Muscle layer of duodenum (tissue), 2 donors: Measurements from ENCODE around the gene NR6A1.

ENCODE experiments used
- H3K27ac ChIP-seq: one replicate; pipeline ENCODE4 v1.7.0; 2013; ENCODE audit warnings: mild to moderate bottlenecking, low read length
- H3K27me3 ChIP-seq: one replicate; pipeline ENCODE4 v1.7.0; 2013; ENCODE audit warnings: low read depth, mild to moderate bottlenecking, control low read depth, low read length
- H3K36me3 ChIP-seq, 2 donors: one replicate each; pipeline ENCODE4 v1.7.0; 2013; ENCODE audit warnings: low read length in 2 of 2, control low read depth in 1 of 2, mild to moderate bottlenecking in 1 of 2; ENCODE audit not compliant: insufficient read depth in 2 of 2, control insufficient read depth in 1 of 2
- H3K4me1 ChIP-seq, 2 donors: one replicate each; pipeline ENCODE4 v1.7.0; 2013; ENCODE audit warnings: low read length in 2 of 2, mild to moderate bottlenecking in 2 of 2, control low read depth in 1 of 2, moderate library complexity in 1 of 2; ENCODE audit not compliant: insufficient read depth in 2 of 2, control insufficient read depth in 1 of 2
- H3K4me3 ChIP-seq, 2 donors: one replicate each; pipeline ENCODE4 v1.7.0; 2013; ENCODE audit warnings: low read length in 2 of 2, low read depth in 1 of 2, mild to moderate bottlenecking in 1 of 2
- H3K9me3 ChIP-seq, 2 donors: one replicate each; pipeline ENCODE4 v1.7.0; 2013; ENCODE audit warnings: low read length in 2 of 2, control low read depth in 1 of 2, mild to moderate bottlenecking in 1 of 2; ENCODE audit not compliant: control insufficient read depth in 1 of 2
- donor health status: healthy.

The NR6A1 gene

GRCh38 chr9:124675261-124676158 is 95.6 kb downstream of the NR6A1 start:
- no peaks in the 10 kb centered on the region for H3K9me3 ChIP-seq
- H3K36me3 ChIP-seq, result no peaks in the 10 kb centered on the region
- H3K4me3 ChIP-seq, result no peak overlapping the region
- H3K4me1 ChIP-seq, result peaks cover 6 to 15% of the 10 kb centered on the region in 2 donors
- no peaks in the 10 kb centered on the region for H3K27me3 ChIP-seq
- H3K27ac ChIP-seq, result no peak overlapping the region

- H3K4me1 ChIP-seq, result peaks cover 6 to 15% of the 10 kb centered on the region in 2 donors
- no peak overlapping the region for H3K27ac ChIP-seq
- no peaks in the 10 kb centered on the region for H3K27me3 ChIP-seq
- H3K9me3 ChIP-seq, result no peaks in the 10 kb centered on the region
- H3K36me3 ChIP-seq, result no peaks in the 10 kb centered on the region
- no peak overlapping the region for H3K4me3 ChIP-seq
Measured at GRCh38 chr9:124674651-124675050, 96.5 kb downstream of the NR6A1 start.

GRCh38 chr9:124673063-124673462 is 98.0 kb downstream of the NR6A1 start:
- H3K36me3 ChIP-seq, result no peaks in the 10 kb centered on the region
- peaks cover 6 to 15% of the 10 kb centered on the region in 2 donors for H3K4me1 ChIP-seq
- H3K27me3 ChIP-seq, result no peaks in the 10 kb centered on the region
- no peak overlapping the region for H3K27ac ChIP-seq
- no peaks in the 10 kb centered on the region for H3K9me3 ChIP-seq
- no peak overlapping the region for H3K4me3 ChIP-seq

- H3K9me3 ChIP-seq, result no peaks in the 10 kb centered on the region
- no peak overlapping the region for H3K27ac ChIP-seq
- H3K27me3 ChIP-seq, result no peaks in the 10 kb centered on the region
- H3K4me1 ChIP-seq, result peaks cover 6 to 11% of the 10 kb centered on the region in 2 donors
- no peaks in the 10 kb centered on the region for H3K36me3 ChIP-seq
- H3K4me3 ChIP-seq, result no peak overlapping the region
Measured at GRCh38 chr9:124671861-124672260, 99.2 kb downstream of the NR6A1 start.

- Histone ChIP-seq H3K4me3 (no peak overlapping the region), H3K27ac (no peak overlapping the region), H3K4me1 (no peaks in the 10 kb centered on the region), H3K27me3 (no peaks in the 10 kb centered on the region), H3K36me3 (no peaks in the 10 kb centered on the region), H3K9me3 (no peaks in the 10 kb centered on the region)
Measured at GRCh38 chr9:124666642-124667041, 104.5 kb downstream of the NR6A1 start.

DNA sequence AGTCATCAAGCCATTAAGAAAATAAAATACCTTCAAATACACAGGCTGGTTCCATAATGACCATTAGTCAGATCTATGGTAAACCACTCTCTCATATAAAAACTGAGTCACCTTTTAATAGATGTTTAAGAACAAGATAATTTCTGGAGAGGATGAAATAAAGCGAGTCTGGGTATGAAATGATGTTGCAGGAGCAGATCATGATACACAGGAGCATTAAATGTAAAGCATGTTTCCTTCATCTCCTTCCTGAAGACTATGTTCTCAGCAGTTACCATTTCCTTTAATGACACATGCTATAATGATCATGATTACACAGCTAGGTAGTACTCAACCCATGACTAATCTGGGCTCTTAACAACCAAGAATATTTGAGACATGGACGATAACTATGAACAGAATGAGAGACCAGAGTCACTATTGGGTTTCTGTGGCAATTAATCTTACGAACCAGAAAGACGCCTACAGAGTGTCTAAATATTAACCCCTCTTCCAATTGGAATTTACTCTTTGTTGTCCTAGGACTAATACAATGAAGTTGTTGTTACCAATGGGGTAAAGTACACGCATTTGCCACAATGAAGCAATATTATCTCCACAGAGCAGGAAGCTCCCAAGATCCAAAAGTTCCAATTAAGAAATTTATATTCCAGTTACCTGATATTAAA is 105.6 kb downstream of the NR6A1 start:
- Histone ChIP-seq H3K4me1 (no peaks in the 10 kb centered on the region), H3K36me3 (no peaks in the 10 kb centered on the region), H3K27me3 (no peaks in the 10 kb centered on the region), H3K27ac (no peak overlapping the region), H3K4me3 (no peak overlapping the region), H3K9me3 (no peaks in the 10 kb centered on the region)

GRCh38 chr9:124664143-124664542 is 107.0 kb downstream of the NR6A1 start:
- Histone ChIP-seq H3K27ac (no peak overlapping the region), H3K4me1 (peaks cover 4 to 10% of the 10 kb centered on the region in 2 donors), H3K9me3 (no peaks in the 10 kb centered on the region), H3K36me3 (no peaks in the 10 kb centered on the region), H3K4me3 (no peak overlapping the region), H3K27me3 (no peaks in the 10 kb centered on the region)

GRCh38 chr9:124663046-124663961 is 107.8 kb downstream of the NR6A1 start:
- Histone ChIP-seq H3K9me3 (no peaks in the 10 kb centered on the region), H3K36me3 (no peaks in the 10 kb centered on the region), H3K27me3 (no peaks in the 10 kb centered on the region), H3K4me3 (no peak overlapping the region), H3K4me1 (peaks cover 4 to 10% of the 10 kb centered on the region in 2 donors), H3K27ac (no peak overlapping the region)

DNA sequence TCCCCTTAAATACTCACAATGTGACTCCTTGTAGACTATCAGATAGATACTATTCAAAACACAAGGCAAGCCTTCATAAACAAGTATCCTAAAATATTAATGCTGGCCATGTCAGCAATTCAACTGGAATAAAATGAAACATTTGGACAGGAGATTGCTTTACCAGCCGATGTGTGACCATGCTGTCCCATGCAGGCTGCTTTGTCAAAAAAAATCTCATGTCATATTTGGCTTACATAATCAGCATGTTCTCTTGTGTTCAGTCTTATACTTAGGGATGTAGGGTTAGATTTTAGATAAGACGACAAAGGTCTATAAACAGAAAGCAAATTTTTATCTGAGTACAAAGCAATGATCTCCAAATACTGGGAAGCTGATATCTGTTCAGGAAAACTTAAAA is 108.5 kb downstream of the NR6A1 start:
- Histone ChIP-seq H3K36me3 (no peaks in the 10 kb centered on the region), H3K27me3 (no peaks in the 10 kb centered on the region), H3K27ac (no peak overlapping the region), H3K4me3 (no peak overlapping the region), H3K4me1 (peaks cover 4 to 10% of the 10 kb centered on the region in 2 donors), H3K9me3 (no peaks in the 10 kb centered on the region)

DNA sequence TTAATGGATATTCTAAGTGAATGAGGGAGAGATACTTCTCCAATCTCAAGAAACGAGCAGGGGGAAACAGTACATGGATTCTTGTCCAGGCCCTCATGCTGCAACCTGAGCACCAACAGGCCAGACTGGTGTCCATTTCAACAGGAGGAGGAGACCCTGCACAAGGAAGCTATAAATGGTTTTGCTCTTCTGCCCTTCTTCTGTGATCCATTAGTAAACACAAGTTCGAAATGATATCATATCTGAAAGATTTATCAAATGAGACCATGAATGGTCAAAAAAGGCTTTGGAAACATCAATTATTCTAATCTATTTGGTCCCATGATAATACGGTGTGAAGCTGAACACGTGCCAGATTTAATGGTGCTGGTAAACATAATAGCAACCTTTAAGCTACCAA is 109.8 kb downstream of the NR6A1 start:
- Histone ChIP-seq H3K4me1 (peaks cover 4 to 10% of the 10 kb centered on the region in 2 donors), H3K27me3 (no peaks in the 10 kb centered on the region), H3K27ac (no peak overlapping the region), H3K4me3 (no peak overlapping the region), H3K9me3 (no peaks in the 10 kb centered on the region), H3K36me3 (no peaks in the 10 kb centered on the region)

- Histone ChIP-seq H3K4me1 (peaks cover 4 to 10% of the 10 kb centered on the region in 2 donors), H3K27ac (peak overlapping the region; percentile 75), H3K36me3 (no peaks in the 10 kb centered on the region), H3K4me3 (peak overlapping the region; percentile 68 to 78), H3K27me3 (no peaks in the 10 kb centered on the region), H3K9me3 (no peaks in the 10 kb centered on the region)
Measured at GRCh38 chr9:124660341-124660801, 110.7 kb downstream of the NR6A1 start.
